Mammary epithelial cell (primary cell): ENCODE data around the gene NDUFA7.

Experiments
- EZH2 ChIP-seq: IDR thresholded peaks from 2 replicates; pipeline ENCODE4 v1.6.1; 2012; ENCODE audit warnings: low read length, inconsistent platforms, borderline replicate concordance
- TF ChIP-seq, protein P1 (sequence below), 2 donors: IDR thresholded peaks in 1 of 2; conservative IDR thresholded peaks in 1 of 2; 2 replicates each; pipeline ENCODE4 v1.5.1; 2011 to 2012; ENCODE audit warnings: inconsistent platforms in 2 of 2, low read length in 2 of 2, mild to moderate bottlenecking in 2 of 2, control low read depth in 1 of 2, low read depth in 1 of 2; ENCODE audit not compliant: insufficient read depth in 1 of 2; ENCODE audit errors: extremely low read depth in 1 of 2

DNA sequence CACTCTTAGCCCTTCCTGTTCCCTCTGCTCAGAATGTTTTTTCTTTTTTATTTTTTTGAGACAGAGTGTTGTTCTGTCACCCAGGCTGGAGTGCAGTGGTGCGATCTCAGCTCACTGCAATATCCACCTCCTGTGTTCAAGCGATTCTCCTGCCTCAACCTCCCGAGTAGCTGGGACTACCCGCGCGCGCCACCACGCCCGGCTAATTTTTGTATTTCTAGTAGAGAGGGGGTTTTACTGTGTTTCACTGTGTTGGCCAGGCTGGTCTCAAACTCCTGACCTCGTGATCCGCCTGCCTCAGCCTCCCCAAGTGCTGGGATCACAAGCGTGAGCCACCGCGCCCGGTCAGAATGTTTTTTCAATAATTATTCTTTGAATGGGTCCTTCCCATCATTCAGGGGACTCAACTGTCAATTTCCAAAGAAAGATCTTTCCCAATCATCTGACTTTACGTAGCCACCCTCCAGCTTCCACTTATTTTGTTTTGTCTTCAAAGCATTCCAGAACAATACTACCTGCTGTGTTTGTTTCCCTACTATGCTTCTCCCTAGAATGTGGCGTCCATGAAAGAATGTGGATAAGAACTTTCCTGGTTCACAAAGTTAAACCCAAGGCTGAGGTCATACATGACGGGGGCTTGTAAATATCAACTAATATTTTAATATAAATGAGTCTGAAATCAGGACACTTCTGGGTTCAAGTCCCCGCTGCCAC is 1.2 kb downstream of the NDUFA7 start:
- TF ChIP-seq, protein P1, sequence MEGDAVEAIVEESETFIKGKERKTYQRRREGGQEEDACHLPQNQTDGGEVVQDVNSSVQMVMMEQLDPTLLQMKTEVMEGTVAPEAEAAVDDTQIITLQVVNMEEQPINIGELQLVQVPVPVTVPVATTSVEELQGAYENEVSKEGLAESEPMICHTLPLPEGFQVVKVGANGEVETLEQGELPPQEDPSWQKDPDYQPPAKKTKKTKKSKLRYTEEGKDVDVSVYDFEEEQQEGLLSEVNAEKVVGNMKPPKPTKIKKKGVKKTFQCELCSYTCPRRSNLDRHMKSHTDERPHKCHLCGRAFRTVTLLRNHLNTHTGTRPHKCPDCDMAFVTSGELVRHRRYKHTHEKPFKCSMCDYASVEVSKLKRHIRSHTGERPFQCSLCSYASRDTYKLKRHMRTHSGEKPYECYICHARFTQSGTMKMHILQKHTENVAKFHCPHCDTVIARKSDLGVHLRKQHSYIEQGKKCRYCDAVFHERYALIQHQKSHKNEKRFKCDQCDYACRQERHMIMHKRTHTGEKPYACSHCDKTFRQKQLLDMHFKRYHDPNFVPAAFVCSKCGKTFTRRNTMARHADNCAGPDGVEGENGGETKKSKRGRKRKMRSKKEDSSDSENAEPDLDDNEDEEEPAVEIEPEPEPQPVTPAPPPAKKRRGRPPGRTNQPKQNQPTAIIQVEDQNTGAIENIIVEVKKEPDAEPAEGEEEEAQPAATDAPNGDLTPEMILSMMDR (conservative IDR thresholded peaks at IDR 0.05 in 1 of 2, IDR thresholded peaks at IDR 0.05 in 1 of 2; ENCODE audit: extremely low read depth in 1 of 2, insufficient read depth in 1 of 2, low read depth in 1 of 2, low read length in 2 of 2), result no peak
- no peak for TF ChIP-seq EZH2
